Measurements from ENCODE around the gene HECW1. TPM values are rescaled to one million over a fixed set of nuclear protein-coding genes. Genes with fewer than 3 reads are reported as not detected.

HECW1 gene
- total RNA-seq, 3 donors from 2014 or later (not counting 1 experiment from before 2014, with no cell fraction given): not detected

- Mint-ChIP-seq H3K27me3 (ENCODE audit: low read depth in 2 of 2) (peaks cover 12 to 13% of the 10 kb centered on the region in 2 donors), H3K4me3 (no peak overlapping the region), H3K27ac (no peak overlapping the region), H3K4me1 (no peaks in the 10 kb centered on the region), H3K36me3 (no peaks in the 10 kb centered on the region), H3K9me3 (no peaks in the 10 kb centered on the region)
- TF ChIP-seq CTCF (IDR thresholded peaks at IDR 0.05): no peak
- Histone ChIP-seq H3K4me3 (ENCODE audit: low read length) (no peak overlapping the region), H3K27ac (ENCODE audit: low read length) (no peak overlapping the region), H3K27me3 (ENCODE audit: control insufficient read depth, insufficient read depth, low read length) (no peaks in the 10 kb centered on the region), H3K36me3 (ENCODE audit: control insufficient read depth, insufficient read depth, low read length) (no peaks in the 10 kb centered on the region), H3K9me3 (ENCODE audit: control insufficient read depth, insufficient read depth, low read length) (no peaks in the 10 kb centered on the region), H3K4me1 (ENCODE audit: control insufficient read depth, insufficient read depth, low read length) (no peaks in the 10 kb centered on the region)
- no peak for ATAC-seq
- no peak for DNase-seq
- intact Hi-C loops (cut with micrococcal nuclease): no loop called here
- 78% methylated on average over 5 of the region's 5 CpGs for WGBS (ENCODE audit: insufficient coverage)
Measured at GRCh38 chr7:43141091-43141490, 28.6 kb downstream of the HECW1 start.

DNA sequence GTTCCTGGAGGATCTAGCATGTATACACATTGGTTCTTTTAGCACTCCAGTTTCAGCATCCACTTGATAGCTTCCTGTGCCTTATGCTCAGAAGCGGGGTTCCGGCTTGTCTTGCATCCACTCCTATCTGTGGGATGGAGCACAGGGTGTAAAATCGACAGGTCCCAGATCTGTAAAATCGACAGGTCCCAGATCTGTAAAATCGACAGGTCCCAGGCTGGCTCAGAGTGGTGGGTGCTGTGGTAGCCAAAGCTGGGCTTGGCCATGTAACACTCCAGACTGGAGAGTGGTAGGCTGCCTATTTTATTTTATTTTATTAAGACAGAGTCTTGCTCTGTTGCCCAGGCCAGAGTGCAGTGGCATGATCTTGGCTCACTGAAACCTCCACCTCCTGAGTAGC, 30.3 kb downstream of the HECW1 start:
- Histone ChIP-seq H3K27ac (ENCODE audit: low read length) (no peak overlapping the region), H3K4me3 (ENCODE audit: low read length) (no peak overlapping the region), H3K4me1 (ENCODE audit: control insufficient read depth, insufficient read depth, low read length) (no peaks in the 10 kb centered on the region), H3K36me3 (ENCODE audit: control insufficient read depth, insufficient read depth, low read length) (no peaks in the 10 kb centered on the region), H3K9me3 (ENCODE audit: control insufficient read depth, insufficient read depth, low read length) (no peaks in the 10 kb centered on the region), H3K27me3 (ENCODE audit: control insufficient read depth, insufficient read depth, low read length) (peaks cover 2% of the 10 kb centered on the region)
- H3K27me3 Mint-ChIP-seq (ENCODE audit: low read depth in 2 of 2): peaks cover 8 to 15% of the 10 kb centered on the region in 2 donors
- H3K27ac Mint-ChIP-seq: no peak overlapping the region
- ATAC-seq: no peak
- no peaks in the 10 kb centered on the region for H3K36me3 Mint-ChIP-seq
- intact Hi-C loops (cut with micrococcal nuclease): no loop called here
- no peak for TF ChIP-seq CTCF (IDR thresholded peaks at IDR 0.05)
- no peaks in the 10 kb centered on the region for H3K4me1 Mint-ChIP-seq
- no peak overlapping the region for H3K4me3 Mint-ChIP-seq
- no peaks in the 10 kb centered on the region for H3K9me3 Mint-ChIP-seq
- 94% methylated on average over 5 of the region's 5 CpGs for WGBS (ENCODE audit: insufficient coverage)
- DNase-seq: no peak

DNA sequence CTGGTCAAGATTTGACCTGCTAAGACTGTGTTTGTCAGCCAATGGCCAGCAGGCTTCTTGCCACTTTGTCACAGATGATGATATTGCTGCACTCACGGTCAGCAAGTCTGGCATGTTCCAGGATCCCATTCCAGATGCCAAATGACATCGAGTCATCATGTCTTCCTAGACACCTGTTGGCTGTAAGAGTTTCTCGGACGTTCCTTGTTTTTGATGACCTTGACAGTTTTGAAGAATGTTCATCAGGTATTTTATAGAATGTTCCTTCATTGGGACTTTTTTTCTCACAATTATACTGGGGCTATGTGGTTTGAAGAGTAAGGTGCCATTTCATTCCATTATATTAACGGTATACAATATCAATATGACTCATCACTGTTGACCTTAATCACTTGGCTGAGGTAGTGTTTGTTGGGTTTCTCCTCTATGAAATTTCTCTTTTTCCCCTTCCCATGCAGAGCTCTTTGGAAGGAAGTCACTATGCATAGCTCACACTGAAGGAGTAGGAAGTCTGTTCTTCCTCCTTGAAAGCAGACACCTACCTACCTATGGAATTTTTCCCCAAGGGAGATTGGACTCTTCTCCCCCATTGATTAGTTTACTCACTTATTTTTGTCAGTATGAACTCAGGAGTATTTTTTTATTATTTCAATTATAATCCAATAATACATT, 31.6 kb downstream of the HECW1 start:
- DNase-seq: no peak
- no peaks in the 10 kb centered on the region for H3K9me3 Mint-ChIP-seq
- Histone ChIP-seq H3K9me3 (ENCODE audit: control insufficient read depth, insufficient read depth, low read length) (no peaks in the 10 kb centered on the region), H3K27ac (ENCODE audit: low read length) (no peak overlapping the region), H3K36me3 (ENCODE audit: control insufficient read depth, insufficient read depth, low read length) (no peaks in the 10 kb centered on the region), H3K4me1 (ENCODE audit: control insufficient read depth, insufficient read depth, low read length) (no peaks in the 10 kb centered on the region), H3K4me3 (ENCODE audit: low read length) (no peak overlapping the region), H3K27me3 (ENCODE audit: control insufficient read depth, insufficient read depth, low read length) (peaks cover 2% of the 10 kb centered on the region)
- intact Hi-C loops (cut with micrococcal nuclease): no loop called here
- no peak for TF ChIP-seq CTCF (IDR thresholded peaks at IDR 0.05)
- H3K4me1 Mint-ChIP-seq: no peaks in the 10 kb centered on the region
- H3K4me3 Mint-ChIP-seq: no peak overlapping the region
- ATAC-seq: no peak
- H3K36me3 Mint-ChIP-seq: no peaks in the 10 kb centered on the region
- H3K27me3 Mint-ChIP-seq (ENCODE audit: low read depth in 2 of 2): peaks cover 8 to 17% of the 10 kb centered on the region in 2 donors
- 80% methylated on average over 4 of the region's 5 CpGs for WGBS (ENCODE audit: insufficient coverage)
- H3K27ac Mint-ChIP-seq: no peak overlapping the region

- H3K36me3 ChIP-seq (ENCODE audit: control insufficient read depth, insufficient read depth, low read length): no peaks in the 10 kb centered on the region
- H3K9me3 Mint-ChIP-seq: peaks cover 0 to 2% of the 10 kb centered on the region in 2 donors
- intact Hi-C loops (cut with micrococcal nuclease): no loop called here
- peaks cover 9 to 27% of the 10 kb centered on the region in 2 donors for H3K27me3 Mint-ChIP-seq (ENCODE audit: low read depth in 2 of 2)
- H3K27ac Mint-ChIP-seq: no peak overlapping the region
- no peak for TF ChIP-seq CTCF (IDR thresholded peaks at IDR 0.05)
- DNase-seq (no peak), ATAC-seq (no peak)
- no peaks in the 10 kb centered on the region for H3K4me1 ChIP-seq (ENCODE audit: control insufficient read depth, insufficient read depth, low read length)
- no peaks in the 10 kb centered on the region for H3K4me1 Mint-ChIP-seq
- no peaks in the 10 kb centered on the region for H3K9me3 ChIP-seq (ENCODE audit: control insufficient read depth, insufficient read depth, low read length)
- H3K27me3 ChIP-seq (ENCODE audit: control insufficient read depth, insufficient read depth, low read length): peaks cover 2% of the 10 kb centered on the region
- H3K4me3 ChIP-seq (ENCODE audit: low read length): no peak overlapping the region
- H3K4me3 Mint-ChIP-seq: no peak overlapping the region
- no peak overlapping the region for H3K27ac ChIP-seq (ENCODE audit: low read length)
- H3K36me3 Mint-ChIP-seq: no peaks in the 10 kb centered on the region
Measured at GRCh38 chr7:43148161-43148731, 35.8 kb downstream of the HECW1 start.

Measured in natural killer cell (primary cell).